HepG2 (cell line): ENCODE data around the gene YY1. TPM values are rescaled to one million over a fixed set of nuclear protein-coding genes. Genes with fewer than 3 reads are reported as not detected.
A peak's percentile ranks its signal among the peaks of the same experiment; 100 is the strongest.

ENCODE experiments used
- BRD4 ChIP-seq: sonication (generic); formaldehyde crosslinking; IDR thresholded peaks from 2 replicates; pipeline ENCODE4 v1.4.0; 2020; ENCODE audit warnings: missing genetic modification reagents
- ESRRA ChIP-seq: sonication (generic); formaldehyde crosslinking; IDR thresholded peaks from 2 replicates; pipeline ENCODE4 v1.5.1; 2020; ENCODE audit warnings: mild to moderate bottlenecking, low read depth, missing genetic modification reagents
- GATAD2A ChIP-seq: IDR thresholded peaks from 2 replicates; pipeline ENCODE4 v1.6.1; 2016
- HMGA1 ChIP-seq: sonication (generic); formaldehyde crosslinking; conservative IDR thresholded peaks from 2 replicates; pipeline ENCODE4 v1.4.0; 2020; ENCODE audit warnings: missing genetic modification reagents
- MTA1 ChIP-seq: sonication (generic); formaldehyde crosslinking; IDR thresholded peaks from 2 replicates; pipeline ENCODE4 v1.4.0; 2020; ENCODE audit warnings: missing genetic modification reagents, mild to moderate bottlenecking, borderline replicate concordance
- PRPF4 ChIP-seq: fragments of 200-400 bp; formaldehyde crosslinking; IDR thresholded peaks from 2 replicates; pipeline ENCODE4 v1.6.1; 2016; ENCODE audit warnings: low read length, low read depth; ENCODE audit not compliant: poor library complexity, severe bottlenecking
- SAFB2 ChIP-seq: sonication (generic); formaldehyde crosslinking; IDR thresholded peaks from 2 replicates; pipeline ENCODE4 v1.5.1; 2020; ENCODE audit warnings: missing genetic modification reagents, low read depth, mild to moderate bottlenecking, borderline replicate concordance
- SMC3 ChIP-seq: IDR thresholded peaks from 2 replicates; pipeline ENCODE4 v1.6.1; 2011; ENCODE audit warnings: low read length, improper control_type of control experiment
- SNAI1 ChIP-seq: sonication (generic); formaldehyde crosslinking; IDR thresholded peaks from 2 replicates; pipeline ENCODE4 v1.5.0; 2020; ENCODE audit warnings: mild to moderate bottlenecking, missing genetic modification reagents, borderline replicate concordance
- SP2 ChIP-seq: sonication (generic); formaldehyde crosslinking; IDR thresholded peaks from 2 replicates; pipeline ENCODE4 v1.5.1; 2020; ENCODE audit warnings: mild to moderate bottlenecking, missing genetic modification reagents
- TSC22D2 ChIP-seq: sonication (generic); formaldehyde crosslinking; IDR thresholded peaks from 2 replicates; pipeline ENCODE4 v1.5.1; 2020; ENCODE audit warnings: missing genetic modification reagents, mild to moderate bottlenecking, borderline replicate concordance
- YEATS4 ChIP-seq: sonication (generic); formaldehyde crosslinking; IDR thresholded peaks from 2 replicates; pipeline ENCODE4 v1.4.0; 2020; ENCODE audit warnings: missing genetic modification reagents, borderline replicate concordance
- ZBTB7A ChIP-seq: sonication (generic); formaldehyde crosslinking; IDR thresholded peaks from 2 replicates; pipeline ENCODE4 v1.8.0; 2022; ENCODE audit warnings: mild to moderate bottlenecking, missing genetic modification reagents
- ZFP1 ChIP-seq: IDR thresholded peaks from 2 replicates; pipeline ENCODE4 v1.6.1; 2016
- ZNF670 ChIP-seq: sonication (generic); formaldehyde crosslinking; IDR thresholded peaks from 2 replicates; pipeline ENCODE4 v1.8.0; 2022; ENCODE audit warnings: mild to moderate bottlenecking, missing genetic modification reagents, borderline replicate concordance
- ZNF768 ChIP-seq: sonication (generic); formaldehyde crosslinking; IDR thresholded peaks from 2 replicates; pipeline ENCODE4 v1.4.0; 2020; ENCODE audit warnings: missing genetic modification reagents
- polyA plus RNA-seq, 8 experiments: library from polyadenylated mRNA; depleted of rRNA in 3 of 8; stranded (reverse) in 7 of 8; unstranded in 1 of 8; fragments of >200 nt; fragmentation: Illumina TruSeq in 4 of 8; extraction: Trizol in 4 of 8; gene quantifications; 2 replicates each; pipeline versions ENCODE4 v1.2.1 to v1.2.3, GENCODE V29; 2011 to 2016; ENCODE audit warnings: low read depth in 4 of 8, missing spikeins in 1 of 8, mixed read lengths in 1 of 8; ENCODE audit not compliant: insufficient read depth in 1 of 8
- total RNA-seq, 5 experiments: library from RNA; depleted of rRNA; stranded (reverse); fragments of >200 nt; fragmentation: Illumina TruSeq; extraction: Trizol; gene quantifications; 2 replicates each; pipeline ENCODE4 v1.2.3, GENCODE V29; 2016; ENCODE audit warnings: low read depth in 1 of 5
- TF ChIP-seq, protein P1 (sequence below): sonication (generic); formaldehyde crosslinking; IDR thresholded peaks from 2 replicates; pipeline ENCODE4 v1.9.0; 2021; ENCODE audit warnings: missing genetic modification reagents, borderline replicate concordance
- TF ChIP-seq, protein P2 (sequence below): sonication (generic); formaldehyde crosslinking; IDR thresholded peaks from 2 replicates; pipeline ENCODE4 v1.8.0; 2022; ENCODE audit warnings: mild to moderate bottlenecking, missing genetic modification reagents
- TF ChIP-seq, protein P3 (sequence below): IDR thresholded peaks from 2 replicates; pipeline ENCODE4 v1.6.1; 2012; ENCODE audit warnings: inconsistent platforms
- TF ChIP-seq, protein P4 (sequence below): sonication (generic); formaldehyde crosslinking; IDR thresholded peaks from 2 replicates; pipeline ENCODE4 v1.9.0; 2021; ENCODE audit warnings: missing genetic modification reagents, borderline replicate concordance
- TF ChIP-seq, protein P5 (sequence below): sonication (generic); formaldehyde crosslinking; IDR thresholded peaks from 2 replicates; pipeline ENCODE4 v1.4.0; 2020; ENCODE audit warnings: missing genetic modification reagents

YY1 gene
- total and polyA plus RNA-seq, 2 of the 13 experiments (the other 11 are each of a cell fraction or from before 2014, with no cell fraction given) = 29.4 to 68.1 TPM

DNA sequence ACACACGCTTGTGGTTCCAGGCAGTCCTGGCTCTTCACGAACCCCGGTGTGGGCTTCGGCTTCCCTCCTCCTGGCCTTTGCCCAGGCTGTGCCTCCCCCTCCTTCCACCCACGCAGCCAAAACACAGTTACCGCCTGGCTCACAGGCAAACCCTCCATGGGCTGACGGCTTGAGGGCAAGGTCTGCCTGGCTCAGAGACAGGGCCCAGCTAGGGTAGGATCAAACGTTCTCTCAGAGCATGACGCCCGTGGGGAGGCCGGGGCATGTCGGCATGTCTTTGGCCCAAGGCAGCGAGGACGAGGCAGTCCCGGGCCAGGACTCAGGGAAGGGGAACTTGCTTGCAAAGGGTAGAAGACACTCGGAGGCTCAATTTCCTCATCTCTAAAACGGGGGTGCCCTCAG lies 86.3 kb downstream of the YY1 start (continued):
- TF ChIP-seq, protein P1, sequence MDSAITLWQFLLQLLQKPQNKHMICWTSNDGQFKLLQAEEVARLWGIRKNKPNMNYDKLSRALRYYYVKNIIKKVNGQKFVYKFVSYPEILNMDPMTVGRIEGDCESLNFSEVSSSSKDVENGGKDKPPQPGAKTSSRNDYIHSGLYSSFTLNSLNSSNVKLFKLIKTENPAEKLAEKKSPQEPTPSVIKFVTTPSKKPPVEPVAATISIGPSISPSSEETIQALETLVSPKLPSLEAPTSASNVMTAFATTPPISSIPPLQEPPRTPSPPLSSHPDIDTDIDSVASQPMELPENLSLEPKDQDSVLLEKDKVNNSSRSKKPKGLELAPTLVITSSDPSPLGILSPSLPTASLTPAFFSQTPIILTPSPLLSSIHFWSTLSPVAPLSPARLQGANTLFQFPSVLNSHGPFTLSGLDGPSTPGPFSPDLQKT = no peak
- TF ChIP-seq ZNF768 (CRISPR knock-in tag) (peak; percentile 36; the same call in 1 of the 2 replicates), BRD4 (CRISPR knock-in tag) (peak; percentile 70; the same call in 1 of the 2 replicates), ESRRA (CRISPR knock-in tag) (0 out of 2 replicates have a peak, but pooled peaks have one; percentile 41), PRPF4 (no peak), ZBTB7A (CRISPR knock-in tag) (peak; percentile 77; the same call in 1 of the 2 replicates), TSC22D2 (CRISPR knock-in tag) (no peak), SP2 (CRISPR knock-in tag) (no peak), ZFP1 (no peak), MTA1 (CRISPR knock-in tag) (peak; percentile 90; the same call in 1 of the 2 replicates), SNAI1 (CRISPR knock-in tag) (no peak), ZNF670 (CRISPR knock-in tag) (no peak), SMC3 (no peak), YEATS4 (0 out of 2 replicates have a peak, but pooled peaks have one; percentile 46), HMGA1 (CRISPR knock-in tag) (no peak), GATAD2A (CRISPR knock-in tag) (peak; percentile 78), SAFB2 (CRISPR knock-in tag) (no peak)
- TF ChIP-seq, protein P2, sequence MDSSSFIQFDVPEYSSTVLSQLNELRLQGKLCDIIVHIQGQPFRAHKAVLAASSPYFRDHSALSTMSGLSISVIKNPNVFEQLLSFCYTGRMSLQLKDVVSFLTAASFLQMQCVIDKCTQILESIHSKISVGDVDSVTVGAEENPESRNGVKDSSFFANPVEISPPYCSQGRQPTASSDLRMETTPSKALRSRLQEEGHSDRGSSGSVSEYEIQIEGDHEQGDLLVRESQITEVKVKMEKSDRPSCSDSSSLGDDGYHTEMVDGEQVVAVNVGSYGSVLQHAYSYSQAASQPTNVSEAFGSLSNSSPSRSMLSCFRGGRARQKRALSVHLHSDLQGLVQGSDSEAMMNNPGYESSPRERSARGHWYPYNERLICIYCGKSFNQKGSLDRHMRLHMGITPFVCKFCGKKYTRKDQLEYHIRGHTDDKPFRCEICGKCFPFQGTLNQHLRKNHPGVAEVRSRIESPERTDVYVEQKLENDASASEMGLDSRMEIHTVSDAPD (CRISPR knock-in tag) = peak; percentile 70; the same call in 1 of the 2 replicates
- TF ChIP-seq, protein P3, sequence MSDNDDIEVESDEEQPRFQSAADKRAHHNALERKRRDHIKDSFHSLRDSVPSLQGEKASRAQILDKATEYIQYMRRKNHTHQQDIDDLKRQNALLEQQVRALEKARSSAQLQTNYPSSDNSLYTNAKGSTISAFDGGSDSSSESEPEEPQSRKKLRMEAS = peak; percentile 79
- TF ChIP-seq, protein P4, sequence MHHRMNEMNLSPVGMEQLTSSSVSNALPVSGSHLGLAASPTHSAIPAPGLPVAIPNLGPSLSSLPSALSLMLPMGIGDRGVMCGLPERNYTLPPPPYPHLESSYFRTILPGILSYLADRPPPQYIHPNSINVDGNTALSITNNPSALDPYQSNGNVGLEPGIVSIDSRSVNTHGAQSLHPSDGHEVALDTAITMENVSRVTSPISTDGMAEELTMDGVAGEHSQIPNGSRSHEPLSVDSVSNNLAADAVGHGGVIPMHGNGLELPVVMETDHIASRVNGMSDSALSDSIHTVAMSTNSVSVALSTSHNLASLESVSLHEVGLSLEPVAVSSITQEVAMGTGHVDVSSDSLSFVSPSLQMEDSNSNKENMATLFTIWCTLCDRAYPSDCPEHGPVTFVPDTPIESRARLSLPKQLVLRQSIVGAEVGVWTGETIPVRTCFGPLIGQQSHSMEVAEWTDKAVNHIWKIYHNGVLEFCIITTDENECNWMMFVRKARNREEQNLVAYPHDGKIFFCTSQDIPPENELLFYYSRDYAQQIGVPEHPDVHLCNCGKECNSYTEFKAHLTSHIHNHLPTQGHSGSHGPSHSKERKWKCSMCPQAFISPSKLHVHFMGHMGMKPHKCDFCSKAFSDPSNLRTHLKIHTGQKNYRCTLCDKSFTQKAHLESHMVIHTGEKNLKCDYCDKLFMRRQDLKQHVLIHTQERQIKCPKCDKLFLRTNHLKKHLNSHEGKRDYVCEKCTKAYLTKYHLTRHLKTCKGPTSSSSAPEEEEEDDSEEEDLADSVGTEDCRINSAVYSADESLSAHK (CRISPR knock-in tag) = no peak
- TF ChIP-seq, protein P5, sequence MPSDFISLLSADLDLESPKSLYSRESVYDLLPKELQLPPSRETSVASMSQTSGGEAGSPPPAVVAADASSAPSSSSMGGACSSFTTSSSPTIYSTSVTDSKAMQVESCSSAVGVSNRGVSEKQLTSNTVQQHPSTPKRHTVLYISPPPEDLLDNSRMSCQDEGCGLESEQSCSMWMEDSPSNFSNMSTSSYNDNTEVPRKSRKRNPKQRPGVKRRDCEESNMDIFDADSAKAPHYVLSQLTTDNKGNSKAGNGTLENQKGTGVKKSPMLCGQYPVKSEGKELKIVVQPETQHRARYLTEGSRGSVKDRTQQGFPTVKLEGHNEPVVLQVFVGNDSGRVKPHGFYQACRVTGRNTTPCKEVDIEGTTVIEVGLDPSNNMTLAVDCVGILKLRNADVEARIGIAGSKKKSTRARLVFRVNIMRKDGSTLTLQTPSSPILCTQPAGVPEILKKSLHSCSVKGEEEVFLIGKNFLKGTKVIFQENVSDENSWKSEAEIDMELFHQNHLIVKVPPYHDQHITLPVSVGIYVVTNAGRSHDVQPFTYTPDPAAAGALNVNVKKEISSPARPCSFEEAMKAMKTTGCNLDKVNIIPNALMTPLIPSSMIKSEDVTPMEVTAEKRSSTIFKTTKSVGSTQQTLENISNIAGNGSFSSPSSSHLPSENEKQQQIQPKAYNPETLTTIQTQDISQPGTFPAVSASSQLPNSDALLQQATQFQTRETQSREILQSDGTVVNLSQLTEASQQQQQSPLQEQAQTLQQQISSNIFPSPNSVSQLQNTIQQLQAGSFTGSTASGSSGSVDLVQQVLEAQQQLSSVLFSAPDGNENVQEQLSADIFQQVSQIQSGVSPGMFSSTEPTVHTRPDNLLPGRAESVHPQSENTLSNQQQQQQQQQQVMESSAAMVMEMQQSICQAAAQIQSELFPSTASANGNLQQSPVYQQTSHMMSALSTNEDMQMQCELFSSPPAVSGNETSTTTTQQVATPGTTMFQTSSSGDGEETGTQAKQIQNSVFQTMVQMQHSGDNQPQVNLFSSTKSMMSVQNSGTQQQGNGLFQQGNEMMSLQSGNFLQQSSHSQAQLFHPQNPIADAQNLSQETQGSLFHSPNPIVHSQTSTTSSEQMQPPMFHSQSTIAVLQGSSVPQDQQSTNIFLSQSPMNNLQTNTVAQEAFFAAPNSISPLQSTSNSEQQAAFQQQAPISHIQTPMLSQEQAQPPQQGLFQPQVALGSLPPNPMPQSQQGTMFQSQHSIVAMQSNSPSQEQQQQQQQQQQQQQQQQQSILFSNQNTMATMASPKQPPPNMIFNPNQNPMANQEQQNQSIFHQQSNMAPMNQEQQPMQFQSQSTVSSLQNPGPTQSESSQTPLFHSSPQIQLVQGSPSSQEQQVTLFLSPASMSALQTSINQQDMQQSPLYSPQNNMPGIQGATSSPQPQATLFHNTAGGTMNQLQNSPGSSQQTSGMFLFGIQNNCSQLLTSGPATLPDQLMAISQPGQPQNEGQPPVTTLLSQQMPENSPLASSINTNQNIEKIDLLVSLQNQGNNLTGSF = no peak
